Measurements from ENCODE around the gene IFRD1. TPM values are rescaled to one million over a fixed set of nuclear protein-coding genes. Genes with fewer than 3 reads are reported as not detected.

IFRD1 gene
- total and polyA plus RNA-seq, 4 donors = 37.2 to 98.2 (median 40.7) TPM

GRCh38 chr7:112442210-112442609 lies 8.1 kb upstream of the IFRD1 start:
- no peak for DNase-seq
- Histone ChIP-seq H3K9ac (ENCODE audit: insufficient read depth in 1 of 2, low read length in 2 of 2) (no peak overlapping the region), H3K36me3 (ENCODE audit: control insufficient read depth in 4 of 4, insufficient read depth in 4 of 4, low read length in 4 of 4) (no peaks in the 10 kb centered on the region), H3K27me3 (ENCODE audit: control insufficient read depth in 3 of 3, insufficient read depth in 3 of 3, low read length in 2 of 3) (no peaks in the 10 kb centered on the region), H3K27ac (ENCODE audit: low read depth in 1 of 2, low read length in 1 of 2) (no peak overlapping the region), H3K4me3 (no peak overlapping the region), H3K9me3 (ENCODE audit: control insufficient read depth in 4 of 4, insufficient read depth in 3 of 4, low read length in 3 of 4) (no peaks in the 10 kb centered on the region), H3K4me1 (ENCODE audit: control insufficient read depth in 5 of 5, insufficient read depth in 5 of 5, low read length in 5 of 5) (no peaks in the 10 kb centered on the region)
- no peak for TF ChIP-seq CTCF (IDR thresholded peaks at IDR 0.05; ENCODE audit: control extremely low read depth, extremely low read depth)
- no peak for ATAC-seq (ENCODE audit: insufficient read depth, low FRiP score)
- WGBS, 2 donors = 90 to 99% methylated on average over 2 of the region's 2 CpGs

- no peak for TF ChIP-seq CTCF (IDR thresholded peaks at IDR 0.05; ENCODE audit: control extremely low read depth, extremely low read depth)
- 74 to 87% methylated on average over 3 of the region's 3 CpGs for WGBS, 2 donors
- no peaks in the 10 kb centered on the region for H3K9me3 ChIP-seq (ENCODE audit: control insufficient read depth in 4 of 4, insufficient read depth in 3 of 4, low read length in 3 of 4)
- DNase-seq (no peak), ATAC-seq (ENCODE audit: insufficient read depth, low FRiP score) (no peak)
- H3K27ac ChIP-seq (ENCODE audit: low read depth in 1 of 2, low read length in 1 of 2) = no peak overlapping the region
- no peak overlapping the region for H3K4me3 ChIP-seq
- no peaks in the 10 kb centered on the region for H3K36me3 ChIP-seq (ENCODE audit: control insufficient read depth in 4 of 4, insufficient read depth in 4 of 4, low read length in 4 of 4)
- H3K9ac ChIP-seq (ENCODE audit: insufficient read depth in 1 of 2, low read length in 2 of 2) = no peak overlapping the region
- no peaks in the 10 kb centered on the region for H3K27me3 ChIP-seq (ENCODE audit: control insufficient read depth in 3 of 3, insufficient read depth in 3 of 3, low read length in 2 of 3)
- H3K4me1 ChIP-seq (ENCODE audit: control insufficient read depth in 5 of 5, insufficient read depth in 5 of 5, low read length in 5 of 5) = peaks cover 0 to 2% (median 0%) of the 10 kb centered on the region in 5 donors
Measured at GRCh38 chr7:112444505-112444904, 5.8 kb upstream of the IFRD1 start.

- no peak for TF ChIP-seq CTCF (IDR thresholded peaks at IDR 0.05; ENCODE audit: control extremely low read depth, extremely low read depth)
- H3K27me3 ChIP-seq (ENCODE audit: control insufficient read depth in 3 of 3, insufficient read depth in 3 of 3, low read length in 2 of 3) = no peaks in the 10 kb centered on the region
- DNase-seq (no peak), ATAC-seq (ENCODE audit: insufficient read depth, low FRiP score) (no peak)
- H3K9ac ChIP-seq (ENCODE audit: insufficient read depth in 1 of 2, low read length in 2 of 2) = no peak overlapping the region
- no peak overlapping the region for H3K27ac ChIP-seq (ENCODE audit: low read depth in 1 of 2, low read length in 1 of 2)
- peaks cover 0 to 7% (median 0%) of the 10 kb centered on the region in 5 donors for H3K4me1 ChIP-seq (ENCODE audit: control insufficient read depth in 5 of 5, insufficient read depth in 5 of 5, low read length in 5 of 5)
- WGBS, 2 donors = 77 to 78% methylated on average over 3 of the region's 3 CpGs
- H3K36me3 ChIP-seq (ENCODE audit: control insufficient read depth in 4 of 4, insufficient read depth in 4 of 4, low read length in 4 of 4) = no peaks in the 10 kb centered on the region
- no peaks in the 10 kb centered on the region for H3K9me3 ChIP-seq (ENCODE audit: control insufficient read depth in 4 of 4, insufficient read depth in 3 of 4, low read length in 3 of 4)
- H3K4me3 ChIP-seq = no peak overlapping the region
Measured at GRCh38 chr7:112446431-112446830, 3.8 kb upstream of the IFRD1 start.

GRCh38 chr7:112447406-112447805 lies 2.9 kb upstream of the IFRD1 start:
- H3K36me3 ChIP-seq (ENCODE audit: control insufficient read depth in 4 of 4, insufficient read depth in 4 of 4, low read length in 4 of 4) = no peaks in the 10 kb centered on the region
- no peak for TF ChIP-seq CTCF (IDR thresholded peaks at IDR 0.05; ENCODE audit: control extremely low read depth, extremely low read depth)
- 54 to 77% methylated on average over 3 of the region's 3 CpGs for WGBS, 2 donors
- H3K4me3 ChIP-seq = no peak overlapping the region
- H3K9me3 ChIP-seq (ENCODE audit: control insufficient read depth in 4 of 4, insufficient read depth in 3 of 4, low read length in 3 of 4) = no peaks in the 10 kb centered on the region
- H3K9ac ChIP-seq (ENCODE audit: insufficient read depth in 1 of 2, low read length in 2 of 2) = no peak overlapping the region
- no peaks in the 10 kb centered on the region for H3K27me3 ChIP-seq (ENCODE audit: control insufficient read depth in 3 of 3, insufficient read depth in 3 of 3, low read length in 2 of 3)
- H3K4me1 ChIP-seq (ENCODE audit: control insufficient read depth in 5 of 5, insufficient read depth in 5 of 5, low read length in 5 of 5) = peaks cover 0 to 17% (median under 1%) of the 10 kb centered on the region in 5 donors
- H3K27ac ChIP-seq (ENCODE audit: low read depth in 1 of 2, low read length in 1 of 2) = no peak overlapping the region
- no peak for DNase-seq
- no peak for ATAC-seq (ENCODE audit: insufficient read depth, low FRiP score)

Data from lung (tissue), 12 donors.